Measurements from ENCODE around the gene GTF3C5.

Gene GTF3C5

GRCh38 chr9:133063159-133063499 is 32.3 kb downstream of the GTF3C5 start:
- ATAC-seq = no peak
- no peak for TF ChIP-seq ARNTL (CRISPR knock-in tag; IDR thresholded peaks at IDR 0.05; ENCODE audit: borderline replicate concordance, low read depth)

GRCh38 chr9:133063500-133064231 is 32.9 kb downstream of the GTF3C5 start:
- TF ChIP-seq SNAI2 (CRISPR knock-in tag; IDR thresholded peaks at IDR 0.05) = no peak
- no peak for TF ChIP-seq TCF4 (CRISPR knock-in tag; IDR thresholded peaks at IDR 0.05; ENCODE audit: borderline replicate concordance)
- no peak for TF ChIP-seq PATZ1 (CRISPR knock-in tag; IDR thresholded peaks at IDR 0.05; ENCODE audit: borderline replicate concordance)
- TF ChIP-seq ZC3H10 (CRISPR knock-in tag; IDR thresholded peaks at IDR 0.05) = no peak
- no peak for TF ChIP-seq PPARA (CRISPR knock-in tag; IDR thresholded peaks at IDR 0.05; ENCODE audit: borderline replicate concordance)
- TF ChIP-seq CSDC2 (CRISPR knock-in tag; IDR thresholded peaks at IDR 0.05) = no peak
- TF ChIP-seq ZFP30 (CRISPR knock-in tag; IDR thresholded peaks at IDR 0.05) = no peak
- no peak for ATAC-seq

GRCh38 chr9:133064241-133065069 is 33.7 kb downstream of the GTF3C5 start:
- no peak for ATAC-seq
- TF ChIP-seq RARB (CRISPR knock-in tag; IDR thresholded peaks at IDR 0.05) (no peak), ARNTL (CRISPR knock-in tag; IDR thresholded peaks at IDR 0.05; ENCODE audit: borderline replicate concordance, low read depth) (no peak), PATZ1 (CRISPR knock-in tag; IDR thresholded peaks at IDR 0.05; ENCODE audit: borderline replicate concordance) (no peak), PPARA (CRISPR knock-in tag; IDR thresholded peaks at IDR 0.05; ENCODE audit: borderline replicate concordance) (no peak), TOX (CRISPR knock-in tag; IDR thresholded peaks at IDR 0.05; ENCODE audit: borderline replicate concordance) (no peak), ZFP30 (CRISPR knock-in tag; IDR thresholded peaks at IDR 0.05) (no peak), ZNF565 (CRISPR knock-in tag; conservative IDR thresholded peaks at IDR 0.05; ENCODE audit: low read depth) (no peak), CREB5 (CRISPR knock-in tag; IDR thresholded peaks at IDR 0.05; ENCODE audit: low read depth) (no peak), CSRNP3 (CRISPR knock-in tag; IDR thresholded peaks at IDR 0.05) (no peak), GLIS3 (CRISPR knock-in tag; IDR thresholded peaks at IDR 0.05) (no peak), ZC3H10 (CRISPR knock-in tag; IDR thresholded peaks at IDR 0.05) (no peak), OSR1 (CRISPR knock-in tag; IDR thresholded peaks at IDR 0.05) (no peak)

GRCh38 chr9:133065070-133065388 is 34.2 kb downstream of the GTF3C5 start:
- no peak for ATAC-seq
- TF ChIP-seq TOX (CRISPR knock-in tag; IDR thresholded peaks at IDR 0.05; ENCODE audit: borderline replicate concordance) = no peak
- no peak for TF ChIP-seq SNAI2 (CRISPR knock-in tag; IDR thresholded peaks at IDR 0.05)
- TF ChIP-seq CSDC2 (CRISPR knock-in tag; IDR thresholded peaks at IDR 0.05) = no peak
- no peak for TF ChIP-seq GLIS3 (CRISPR knock-in tag; IDR thresholded peaks at IDR 0.05)
- no peak for TF ChIP-seq ZC3H10 (CRISPR knock-in tag; IDR thresholded peaks at IDR 0.05)
- TF ChIP-seq ZNF70 (CRISPR knock-in tag; IDR thresholded peaks at IDR 0.05) = no peak
- no peak for TF ChIP-seq TSHZ2 (CRISPR knock-in tag; IDR thresholded peaks at IDR 0.05)
- no peak for TF ChIP-seq ZNF8 (CRISPR knock-in tag; IDR thresholded peaks at IDR 0.05)
- TF ChIP-seq PPARA (CRISPR knock-in tag; IDR thresholded peaks at IDR 0.05; ENCODE audit: borderline replicate concordance) = no peak
- no peak for TF ChIP-seq PATZ1 (CRISPR knock-in tag; IDR thresholded peaks at IDR 0.05; ENCODE audit: borderline replicate concordance)
- no peak for TF ChIP-seq BACH2 (CRISPR knock-in tag; IDR thresholded peaks at IDR 0.05; ENCODE audit: borderline replicate concordance)
- TF ChIP-seq ESRRG (CRISPR knock-in tag; IDR thresholded peaks at IDR 0.05) = no peak
- no peak for TF ChIP-seq POU6F1 (CRISPR knock-in tag; IDR thresholded peaks at IDR 0.05; ENCODE audit: borderline replicate concordance, low read depth)

Measured in SK-N-SH treated with all-trans-retinoic acid at 6 μM for 48 hours (cell line).